Left lobe of liver (tissue), 2 donors: ENCODE measurements around the gene AK5. TPM values are rescaled to one million over a fixed set of nuclear protein-coding genes. Genes with fewer than 3 reads are reported as not detected.
A peak's percentile ranks its signal among the peaks of the same experiment; 100 is the strongest.
"Not testable (repeated sequence)": the region's sequence is repeated elsewhere in the genome, so short reads cannot be mapped to it uniquely, and the experiment has no call there.

ENCODE experiments used
- ATAC-seq: fragments of 200-7000 bp; cut with Tn5 transposase; one replicate; pipeline ENCODE4 v1.9.1; 2020; ENCODE audit warnings: mild to moderate bottlenecking, moderate library complexity
- DNase-seq: peaks from one replicate; pipeline ENCODE4 v3.0.0-alpha.2; 2020; ENCODE audit warnings: low spot score
- total RNA-seq: library from RNA; stranded (reverse); gene quantifications from one replicate; pipeline ENCODE4 v1.2.1, GENCODE V29; 2021
- donor health status: DM: no; HTN: no; CAD: no; lungs with moderate emphysema.
- donor health status: DM: no; HTN: yes; CAD: no.

Gene AK5
- total RNA-seq, 1 donor from 2014 or later: 0.15 TPM

GRCh38 chr1:77395051-77395450, 113.2 kb downstream of the AK5 start:
- DNase-seq (no peak), ATAC-seq (no peak)

- DNase-seq (no peak), ATAC-seq (no peak)
These were observed 116.3 kb downstream of the AK5 start for GRCh38 chr1:77398152-77398551.

DNA sequence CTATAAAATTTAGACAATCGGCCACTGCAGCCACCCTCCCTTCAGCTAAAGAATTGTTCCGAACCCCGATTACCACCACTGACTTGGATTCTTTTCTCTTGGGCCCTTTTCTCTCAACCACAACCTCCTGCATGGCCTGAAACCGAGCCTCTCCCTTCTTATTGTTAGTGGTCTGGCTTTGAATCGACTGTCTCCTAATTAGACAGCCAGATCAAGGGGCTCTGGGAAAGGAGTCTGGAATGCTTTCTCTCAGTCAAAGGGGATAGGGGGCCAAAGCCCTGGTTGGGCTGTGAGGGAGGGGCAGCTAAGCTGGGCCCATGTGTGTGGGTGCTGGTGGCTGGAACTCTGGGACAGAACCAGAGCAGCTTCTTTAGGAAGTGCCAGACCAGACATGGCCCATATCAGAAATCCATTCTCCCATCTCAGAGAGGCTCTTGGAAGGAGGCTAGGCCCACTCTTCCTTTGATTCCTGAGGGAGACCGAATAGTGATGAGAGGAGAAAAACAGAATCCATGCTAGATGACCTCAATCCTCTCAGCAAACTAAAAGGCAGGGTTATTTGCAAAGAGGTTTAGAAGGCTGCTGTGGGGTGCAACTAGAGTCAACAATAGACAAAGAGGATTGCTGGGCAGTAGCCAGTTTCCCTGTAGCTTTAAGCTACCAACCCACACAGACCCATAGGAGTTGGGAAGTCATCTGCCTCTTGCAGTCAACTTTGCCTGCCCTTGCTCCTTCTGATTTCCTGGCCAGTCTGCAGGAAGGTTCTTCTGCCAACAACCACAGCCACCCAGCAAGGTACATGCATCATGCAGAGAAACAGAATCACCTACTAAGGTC, 117.6 kb downstream of the AK5 start:
- ATAC-seq (no peak), DNase-seq (no peak)

- ATAC-seq: no peak
- DNase-seq: no peak
These were observed 119.0 kb downstream of the AK5 start for GRCh38 chr1:77400781-77401180.

GRCh38 chr1:77401384-77401783, 119.6 kb downstream of the AK5 start:
- ATAC-seq: no peak
- DNase-seq: no peak

GRCh38 chr1:77405186-77405585, 123.4 kb downstream of the AK5 start:
- no peak for DNase-seq
- ATAC-seq: no peak

GRCh38 chr1:77406661-77407060, 124.8 kb downstream of the AK5 start:
- DNase-seq: no peak
- ATAC-seq: no peak

- ATAC-seq (no peak), DNase-seq (no peak)
These were observed 126.0 kb downstream of the AK5 start for GRCh38 chr1:77407738-77408375.

DNA sequence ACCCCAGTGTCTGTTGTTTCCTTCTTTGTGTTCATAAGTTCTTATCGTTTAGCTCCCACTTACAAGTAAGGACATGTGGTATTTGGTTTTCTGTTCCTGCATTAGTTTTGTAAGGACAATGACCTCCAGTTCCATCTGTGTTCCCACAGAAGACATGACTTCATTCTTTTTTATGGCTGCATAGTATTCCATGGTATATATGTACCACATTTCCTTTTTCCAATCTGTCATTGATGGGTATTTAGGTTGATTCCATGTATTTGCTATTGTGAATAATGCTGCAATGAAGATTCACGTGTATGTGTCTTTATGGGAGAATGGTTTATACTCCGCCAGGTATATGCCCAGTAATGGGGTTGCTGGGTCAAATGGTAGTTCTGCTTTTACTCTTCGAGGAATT, 127.1 kb downstream of the AK5 start:
- DNase-seq, ATAC-seq: not testable (repeated sequence)

GRCh38 chr1:77412069-77412819, 130.4 kb downstream of the AK5 start:
- DNase-seq: no peak
- no peak for ATAC-seq

DNA sequence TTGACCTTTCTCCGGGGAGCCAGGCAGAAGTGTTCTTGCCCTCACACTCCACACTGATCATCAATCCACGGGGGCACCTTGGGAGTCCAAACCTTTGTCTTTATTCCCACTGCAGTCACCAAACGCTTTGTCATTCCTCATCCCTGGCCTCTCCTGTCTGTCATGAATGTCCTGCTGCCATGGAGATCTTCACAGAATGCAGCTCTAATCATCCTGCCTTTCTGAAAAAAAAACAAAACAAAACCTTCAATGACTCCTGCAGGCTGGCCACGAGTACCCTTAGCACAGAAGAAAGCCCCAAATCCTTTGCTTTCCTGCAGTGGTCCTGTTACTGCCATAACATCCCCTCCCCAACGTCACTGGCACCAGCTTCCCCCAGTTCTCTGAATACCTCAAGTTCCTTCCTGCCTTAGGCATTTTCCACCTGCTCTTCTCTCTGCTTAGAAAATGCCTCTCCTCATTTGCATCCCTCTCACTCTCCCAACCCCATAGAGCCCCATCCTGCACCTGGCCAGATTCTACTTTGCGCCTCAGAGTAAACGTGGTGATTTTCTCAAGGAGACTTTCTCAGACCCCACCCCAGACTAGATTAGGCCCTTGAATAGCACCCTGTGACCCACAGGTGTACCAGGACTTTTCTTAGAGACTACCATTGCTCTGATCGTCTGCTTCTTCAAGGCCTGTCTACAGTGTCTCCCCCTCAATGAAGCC, 131.2 kb downstream of the AK5 start:
- DNase-seq: no peak
- ATAC-seq: no peak

- ATAC-seq (no peak), DNase-seq (no peak)
These were observed 131.9 kb downstream of the AK5 start for GRCh38 chr1:77413541-77414335.

DNA sequence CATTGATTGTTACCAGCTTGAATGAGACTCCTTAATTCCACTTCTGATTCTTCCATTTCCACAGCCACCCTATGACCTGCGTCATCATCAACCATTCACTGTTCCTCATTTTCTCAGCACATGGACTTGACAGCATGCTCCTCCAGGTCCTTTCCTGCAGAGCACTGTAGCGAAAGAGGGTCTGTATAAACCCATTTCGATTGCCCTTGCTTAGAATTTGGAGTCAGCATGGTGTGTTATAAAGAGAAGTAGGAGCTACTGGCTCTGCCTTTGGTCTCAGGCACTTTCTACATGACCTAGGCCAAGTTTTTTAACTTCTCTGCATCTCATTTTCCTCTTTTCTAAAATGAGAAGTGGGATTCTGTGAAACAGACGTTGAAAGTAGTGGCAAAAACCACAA, 133.8 kb downstream of the AK5 start:
- ATAC-seq: no peak
- DNase-seq: no peak

GRCh38 chr1:77416692-77417450, 135.1 kb downstream of the AK5 start:
- DNase-seq (no peak), ATAC-seq (peak; percentile 71)

DNA sequence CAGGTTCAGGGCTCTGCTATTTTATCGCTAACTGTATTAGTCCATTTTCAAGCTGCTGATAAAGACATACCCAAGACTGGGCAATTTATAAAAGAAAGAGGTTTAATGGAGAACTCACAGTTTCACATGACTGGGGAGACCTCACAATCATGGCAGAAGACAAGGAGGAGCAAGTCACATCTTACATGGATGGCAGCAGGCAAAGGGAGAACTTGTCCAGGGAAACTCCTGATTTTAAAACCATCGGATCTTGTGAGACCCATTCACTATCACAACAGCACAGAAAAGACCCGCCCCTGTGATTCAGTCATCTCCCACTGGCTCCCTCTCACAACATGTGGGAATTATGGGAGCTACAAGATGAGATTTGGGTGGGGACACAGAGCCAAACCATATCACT, 136.2 kb downstream of the AK5 start:
- ATAC-seq, DNase-seq: not testable (repeated sequence)

- ATAC-seq: no peak
- no peak for DNase-seq
These were observed 139.8 kb downstream of the AK5 start for GRCh38 chr1:77421504-77422233.

- DNase-seq (no peak), ATAC-seq (no peak)
These were observed 142.4 kb downstream of the AK5 start for GRCh38 chr1:77424236-77424635.

- DNase-seq: no peak
- ATAC-seq: no peak
These were observed 146.2 kb downstream of the AK5 start for GRCh38 chr1:77428068-77428467.
